GM12872 (cell line): ENCODE data around the gene RNF166.

Source experiments
- CTCF ChIP-seq: IDR thresholded peaks from 3 replicates; pipeline ENCODE4 v1.5.1; 2011; ENCODE audit warnings: low read depth, mild to moderate bottlenecking, low read length, moderate library complexity; ENCODE audit not compliant: insufficient read depth

The RNF166 gene

GRCh38 chr16:88681709-88682451 lies 24.3 kb downstream of the RNF166 start:
- no peak for TF ChIP-seq CTCF

- peak; percentile 71 for TF ChIP-seq CTCF
These were observed 25.0 kb downstream of the RNF166 start for GRCh38 chr16:88681084-88681680.

- TF ChIP-seq CTCF: no peak
These were observed 25.6 kb downstream of the RNF166 start for GRCh38 chr16:88680554-88681083.

- TF ChIP-seq CTCF: no peak
These were observed 27.8 kb downstream of the RNF166 start for GRCh38 chr16:88678224-88678979.

GRCh38 chr16:88677721-88678120 lies 28.5 kb downstream of the RNF166 start:
- TF ChIP-seq CTCF: no peak

GRCh38 chr16:88676502-88677242 lies 29.5 kb downstream of the RNF166 start:
- no peak for TF ChIP-seq CTCF
